Heart right ventricle (tissue), 16 donors: Measurements from ENCODE around the gene DCAF8. TPM values are rescaled to one million over a fixed set of nuclear protein-coding genes. Genes with fewer than 3 reads are reported as not detected.

ENCODE experiments used
- ATAC-seq, 8 donors: fragments of 200-7000 bp; cut with Tn5 transposase; one replicate each; pipeline ENCODE4 v1.9.1; 2020; ENCODE audit warnings: mild to moderate bottlenecking in 8 of 8, moderate library complexity in 8 of 8, moderate number of reproducible peaks in 1 of 8
- DNase-seq, 2 donors: peaks; one replicate each; pipeline ENCODE4 v3.0.0-alpha.2; 2020
- H3K27ac ChIP-seq, 10 donors: fragments of 200-600 bp; sonication (generic) in 2 of 10; one replicate each; pipeline versions ENCODE4 v1.5.0 to v1.8.0; 2020 to 2022; ENCODE audit warnings: mild to moderate bottlenecking in 3 of 10
- H3K27me3 ChIP-seq, 7 donors: fragments of 200-600 bp; one replicate each; pipeline ENCODE4 v1.8.0; 2021 to 2022; ENCODE audit warnings: mild to moderate bottlenecking in 2 of 7
- H3K36me3 ChIP-seq, 9 donors: fragments of 200-600 bp; sonication (generic) in 1 of 9; one replicate each; pipeline versions ENCODE4 v1.5.0 to v1.8.0; 2020 to 2022; ENCODE audit warnings: mild to moderate bottlenecking in 2 of 9
- H3K4me1 ChIP-seq, 9 donors: fragments of 200-600 bp; sonication (generic) in 1 of 9; one replicate each; pipeline versions ENCODE4 v1.5.0 to v1.8.0; 2020 to 2022; ENCODE audit warnings: mild to moderate bottlenecking in 4 of 9
- H3K4me3 ChIP-seq, 10 donors: fragments of 200-600 bp; sonication (generic) in 2 of 10; one replicate each; pipeline versions ENCODE4 v1.5.0 to v1.8.0; 2020 to 2022; ENCODE audit warnings: mild to moderate bottlenecking in 7 of 10, moderate library complexity in 2 of 10
- H3K9me3 ChIP-seq, 11 donors: fragments of 200-600 bp in 10 of 11; sonication (generic) in 2 of 11; one replicate each; pipeline versions ENCODE4 v1.5.0 to v1.8.0; 2013 to 2022; ENCODE audit warnings: mild to moderate bottlenecking in 2 of 11, control low read depth in 1 of 11, moderate library complexity in 1 of 11
- CTCF ChIP-seq, 9 donors: fragments of 200-600 bp; sonication (generic) in 2 of 9; IDR thresholded peaks; one replicate each; pipeline versions ENCODE4 v1.5.0 to v1.8.0; 2021 to 2022; ENCODE audit warnings: antibody characterized with exemption in 9 of 9, mild to moderate bottlenecking in 5 of 9, moderate library complexity in 1 of 9
- WGBS, 2 donors: extraction: QIAGEN DNeasy Blood & Tissue Kit; methylation state at CpG; one replicate each; pipeline ENCODE4 v1.1.7; 2013; ENCODE audit warnings: inconsistent platforms in 1 of 2; 5-methylcytosine and 5-hydroxymethylcytosine counted together
- intact Hi-C, 10 donors: fragments of 100-400 bp; cut with DNase I; formaldehyde crosslinking; loops; one replicate each; pipeline versions ENCODE4 v1.11.1 to v1.14.2; 2022
- polyA plus RNA-seq, 2 donors: library from polyadenylated mRNA; stranded (reverse); fragments of 200-250 nt; gene quantifications; one replicate each; pipeline ENCODE4 v1.2.3, GENCODE V29; 2013
- total RNA-seq, 10 donors: library from RNA; stranded (reverse); fragmentation: NEBNext Ultra II Directional in 3 of 10; extraction: Animal tissue kit (Norgen Biotek cat#: 25700) in 3 of 10; gene quantifications; one replicate each; pipeline versions ENCODE4 v1.2.1 to v1.2.4, GENCODE V29; 2021 to 2023
- donor health status: Arrhythmogenic right ventricular cardiomyopathy.
- donor health status: ischemic (EF 13 %, LVEDD 7.1; RV severe dilation, severe dysfunction).
- donor health status: healthy with polysubstance abuse.
- donor health status: DM: no; HTN: yes; CAD: no.
- donor health status: DM: no; HTN: no; CAD: no.
- donor health status: ischemic (EF 25% LVEDD 6.9; RV normal size, moderate dysfunction).
- donor health status: ischemic (EF 25% LVEDD 5.7; RV mildly dilated, moderate dysfunction).
- donor health status: healthy.
- donor health status: DM: yes; HTN: yes; CAD: no.
- donor health status: Ischemic cardiomyopathy.
- donor health status: ischemic (EF 35%, LVEDD 5.7; RV mildly dilated, moderate dysfunction).
- donor health status: nonischemic (EF 11% LVEDD 7.7; RV severe dilation, severe dysfunction).
- donor health status: DM: yes; HTN: yes; CAD: no.
- donor health status: PGD.
- donor health status: ischemic (EF 29% LVEDD 5.4; RV normal size, mild dysfunction).
- donor health status: nonischemic (EF 23%, LVEDD 6.1; RV moderate dilation, normal function).

Gene DCAF8
- total and polyA plus RNA-seq, 12 donors = 47.1 to 171 (median 151) TPM

- no peaks in the 10 kb centered on the region for H3K27me3 ChIP-seq
- peaks cover 3 to 100% (median 73%) of the 10 kb centered on the region in 9 donors for H3K36me3 ChIP-seq
- WGBS, 2 donors = 37 to 42% methylated on average over 4 of the region's 4 CpGs
- no peaks in the 10 kb centered on the region for H3K9me3 ChIP-seq
- TF ChIP-seq CTCF (IDR thresholded peaks at IDR 0.05) = peak; percentile 31 to 82 (median 73)
- peak overlapping the region in 9 of 10 donors; percentile 40 to 80 (median 66) for H3K27ac ChIP-seq
- H3K4me1 ChIP-seq = peaks cover 4 to 54% (median 47%) of the 10 kb centered on the region in 9 donors
- H3K4me3 ChIP-seq = no peak overlapping the region
- intact Hi-C loops = loop anchor here in 6 of 10 donors (1.0 to 10.0 kb wide), 6 partner anchors 24 to 119 kb away; no protein-coding TSS in a partner anchor
- DNase-seq (peak in 1 of 2 donors; percentile 69), ATAC-seq (peak; percentile 71 to 90 (median 87))
Measured at GRCh38 chr1:160219062-160219929, 43.1 kb downstream of the DCAF8 start.

GRCh38 chr1:160217481-160218051 is 44.8 kb downstream of the DCAF8 start:
- Histone ChIP-seq H3K4me3 (no peak overlapping the region), H3K27me3 (no peaks in the 10 kb centered on the region), H3K9me3 (no peaks in the 10 kb centered on the region), H3K27ac (peak overlapping the region in 8 of 10 donors; percentile 6 to 75 (median 61)), H3K4me1 (peaks cover 4 to 54% (median 47%) of the 10 kb centered on the region in 9 donors), H3K36me3 (peaks cover 3 to 100% (median 73%) of the 10 kb centered on the region in 9 donors)
- ATAC-seq (peak in 5 of 8 donors; percentile 16 to 29 (median 19)), DNase-seq (no peak)
- WGBS, 2 donors = 49 to 55% methylated on average over 10 of the region's 10 CpGs
- intact Hi-C loops = loop anchor here in 3 of 10 donors (2.0 to 10.0 kb wide), 3 partner anchors 23 to 113 kb away; no protein-coding TSS in a partner anchor
- no peak for TF ChIP-seq CTCF (IDR thresholded peaks at IDR 0.05)

DNA sequence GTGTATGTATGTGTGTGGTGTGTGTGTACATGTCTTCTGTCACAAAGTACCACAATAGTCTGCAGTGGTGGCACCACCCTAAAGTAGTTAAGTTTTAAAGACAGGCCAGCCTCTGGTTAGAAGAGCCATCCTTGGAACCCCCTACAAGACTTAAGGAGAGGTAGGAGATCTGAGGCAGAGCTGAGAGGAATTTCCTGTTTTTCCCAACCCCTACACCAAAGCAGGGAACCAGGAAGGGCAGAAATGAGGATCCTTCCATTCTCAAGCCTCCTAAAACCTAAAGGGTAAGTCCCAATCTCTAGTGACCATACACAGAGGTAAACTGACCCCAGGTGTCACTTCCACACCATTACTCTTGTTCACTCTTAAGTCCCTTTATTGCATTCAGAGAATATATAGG is 46.0 kb downstream of the DCAF8 start:
- H3K4me1 ChIP-seq = peaks cover 4 to 57% (median 52%) of the 10 kb centered on the region in 9 donors
- H3K27ac ChIP-seq = peak overlapping the region in 4 of 10 donors; percentile 2 to 56 (median 20)
- no peak overlapping the region for H3K4me3 ChIP-seq
- TF ChIP-seq CTCF (IDR thresholded peaks at IDR 0.05) = no peak
- ATAC-seq (no peak), DNase-seq (no peak)
- no peaks in the 10 kb centered on the region for H3K9me3 ChIP-seq
- H3K36me3 ChIP-seq = peaks cover 3 to 100% (median 73%) of the 10 kb centered on the region in 9 donors
- intact Hi-C loops = loop anchor here in 1 of 10 donors (10.0 kb wide), 1 partner anchor 112 kb away; no protein-coding TSS in a partner anchor
- no peaks in the 10 kb centered on the region for H3K27me3 ChIP-seq

- Histone ChIP-seq H3K27me3 (no peaks in the 10 kb centered on the region), H3K27ac (no peak overlapping the region), H3K4me1 (peaks cover 17 to 65% (median 56%) of the 10 kb centered on the region in 9 donors), H3K36me3 (peaks cover 0 to 100% (median 63%) of the 10 kb centered on the region in 9 donors), H3K9me3 (no peaks in the 10 kb centered on the region), H3K4me3 (no peak overlapping the region)
- TF ChIP-seq CTCF (IDR thresholded peaks at IDR 0.05) = no peak
- 84 to 88% methylated on average over 3 of the region's 3 CpGs for WGBS, 2 donors
- ATAC-seq = no peak
- no peak for DNase-seq
- intact Hi-C loops = loop anchor here in 1 of 10 donors (10.0 kb wide), 1 partner anchor 110 kb away; no protein-coding TSS in a partner anchor
Measured at GRCh38 chr1:160214481-160215140, 47.7 kb downstream of the DCAF8 start.
